HFF-Myc (cell line): Measurements from ENCODE around the gene LYL1.

Source experiments
- DNase-seq: peaks from one replicate; pipeline ENCODE4 v3.0.0-alpha.2; 2011; ENCODE audit warnings: low read depth; ENCODE audit errors: extremely low read depth
- H3K4me3 ChIP-seq: replicated peaks from 2 replicates; pipeline ENCODE4 v1.5.1; 2011; ENCODE audit warnings: low read depth, mild to moderate bottlenecking, control low read depth, low read length
- TF ChIP-seq, protein P1 (sequence below): IDR thresholded peaks from 2 replicates; pipeline ENCODE4 v1.5.1; 2012; ENCODE audit warnings: mild to moderate bottlenecking, low read depth, low read length, control low read depth; ENCODE audit errors: missing control alignments

Gene LYL1

DNA sequence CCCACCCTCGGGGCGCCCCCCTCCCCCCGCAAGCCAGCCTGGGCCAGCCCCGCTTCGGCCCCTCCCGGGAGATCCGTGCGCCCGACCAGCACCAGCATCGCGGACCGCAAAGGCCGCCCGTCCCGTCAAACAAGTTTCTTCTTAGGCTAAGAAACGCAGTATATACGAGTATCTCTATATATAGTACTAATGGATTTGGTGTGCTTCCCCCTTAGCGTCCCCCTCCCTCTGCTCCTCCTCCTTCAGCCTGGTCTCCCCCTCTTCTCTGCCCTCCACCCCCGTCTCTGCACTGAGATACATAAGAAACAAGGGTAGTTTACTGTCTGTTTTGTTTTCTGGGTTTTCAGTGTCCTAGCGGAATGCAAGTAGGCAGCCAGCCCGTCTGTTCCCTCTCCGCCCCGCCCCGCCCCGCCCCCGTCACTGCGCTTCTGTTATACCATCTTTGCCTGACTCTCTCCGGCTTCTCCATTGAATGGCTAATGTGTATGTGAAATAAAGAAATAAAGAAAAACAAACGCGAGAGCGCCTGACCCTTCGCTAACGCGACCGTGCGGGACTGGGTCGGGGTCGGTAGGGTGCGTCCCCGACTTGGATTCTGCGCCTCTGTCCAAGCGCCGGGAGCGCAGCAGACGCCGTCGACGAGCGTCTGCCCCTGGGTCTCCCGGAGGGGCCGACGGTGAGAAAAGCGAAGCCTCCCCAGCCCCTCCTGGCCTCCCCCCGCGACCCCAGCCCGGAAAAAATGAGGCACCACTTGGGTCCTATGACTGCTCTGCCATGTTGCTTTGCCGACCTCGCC is 4.2 kb downstream of the LYL1 start:
- no peak overlapping the region for H3K4me3 ChIP-seq
- no peak for DNase-seq
- TF ChIP-seq, protein P1, sequence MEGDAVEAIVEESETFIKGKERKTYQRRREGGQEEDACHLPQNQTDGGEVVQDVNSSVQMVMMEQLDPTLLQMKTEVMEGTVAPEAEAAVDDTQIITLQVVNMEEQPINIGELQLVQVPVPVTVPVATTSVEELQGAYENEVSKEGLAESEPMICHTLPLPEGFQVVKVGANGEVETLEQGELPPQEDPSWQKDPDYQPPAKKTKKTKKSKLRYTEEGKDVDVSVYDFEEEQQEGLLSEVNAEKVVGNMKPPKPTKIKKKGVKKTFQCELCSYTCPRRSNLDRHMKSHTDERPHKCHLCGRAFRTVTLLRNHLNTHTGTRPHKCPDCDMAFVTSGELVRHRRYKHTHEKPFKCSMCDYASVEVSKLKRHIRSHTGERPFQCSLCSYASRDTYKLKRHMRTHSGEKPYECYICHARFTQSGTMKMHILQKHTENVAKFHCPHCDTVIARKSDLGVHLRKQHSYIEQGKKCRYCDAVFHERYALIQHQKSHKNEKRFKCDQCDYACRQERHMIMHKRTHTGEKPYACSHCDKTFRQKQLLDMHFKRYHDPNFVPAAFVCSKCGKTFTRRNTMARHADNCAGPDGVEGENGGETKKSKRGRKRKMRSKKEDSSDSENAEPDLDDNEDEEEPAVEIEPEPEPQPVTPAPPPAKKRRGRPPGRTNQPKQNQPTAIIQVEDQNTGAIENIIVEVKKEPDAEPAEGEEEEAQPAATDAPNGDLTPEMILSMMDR: no peak

DNA sequence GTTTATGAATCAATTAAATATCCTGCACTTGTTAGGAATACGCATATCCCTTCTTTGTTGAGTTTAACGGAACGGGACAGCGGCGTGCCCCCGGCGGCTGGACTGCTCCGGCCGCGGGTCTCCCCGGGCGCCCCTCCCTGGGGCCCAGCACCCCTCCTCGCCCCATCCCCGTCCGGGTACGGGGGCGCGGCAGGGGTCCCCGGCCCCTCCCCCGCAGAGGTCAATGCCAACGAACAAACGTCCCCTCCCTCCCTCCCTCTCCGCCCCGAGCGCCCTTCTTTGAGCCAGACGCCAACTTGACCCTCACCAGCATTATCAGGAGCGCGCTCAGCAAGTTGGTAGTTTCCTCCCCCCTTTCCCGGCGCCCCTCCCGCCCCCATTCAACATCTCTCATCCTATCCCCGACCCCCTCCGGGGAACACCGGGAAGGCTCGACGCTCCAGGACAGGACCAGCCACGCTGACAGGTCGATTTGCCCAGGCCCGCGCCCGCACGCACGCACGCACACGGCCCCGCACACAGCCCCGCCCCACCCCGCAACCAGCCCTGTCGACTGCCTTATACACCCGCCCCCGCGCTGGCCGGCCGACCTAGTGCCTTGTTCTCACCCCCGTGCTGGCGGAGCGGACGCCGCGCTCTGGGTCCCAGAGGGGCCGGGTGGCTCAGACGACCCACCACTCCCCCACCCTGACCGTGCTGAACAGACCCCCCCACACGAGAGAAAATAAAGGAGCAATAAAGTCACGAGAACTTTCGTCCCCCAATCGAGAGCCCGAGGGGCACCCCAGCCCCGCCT is 5.0 kb downstream of the LYL1 start:
- TF ChIP-seq, protein P1: no peak
- no peak overlapping the region for H3K4me3 ChIP-seq
- DNase-seq: no peak

DNA sequence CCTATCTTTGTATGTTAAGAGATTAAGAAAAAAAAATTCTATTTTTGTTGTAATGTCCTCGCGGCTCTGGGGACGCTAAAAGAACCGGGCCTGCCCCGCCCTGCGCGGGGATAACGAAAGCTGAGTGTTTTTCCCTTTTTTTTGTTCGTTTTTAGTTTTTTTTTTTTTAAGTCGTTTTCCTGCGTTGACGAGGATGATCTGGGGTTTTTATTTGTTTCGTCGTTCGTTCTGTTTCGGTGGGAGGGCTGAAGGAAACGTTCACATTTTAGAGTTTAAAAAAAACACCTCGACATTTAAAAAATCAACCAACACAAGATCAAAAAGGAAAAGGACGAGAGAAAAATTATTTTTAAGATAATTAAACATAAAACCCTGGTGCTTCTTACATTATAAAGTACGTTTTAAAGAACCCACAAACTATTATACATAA is 5.6 kb downstream of the LYL1 start:
- no peak for DNase-seq
- TF ChIP-seq, protein P1: no peak
- no peak overlapping the region for H3K4me3 ChIP-seq

DNA sequence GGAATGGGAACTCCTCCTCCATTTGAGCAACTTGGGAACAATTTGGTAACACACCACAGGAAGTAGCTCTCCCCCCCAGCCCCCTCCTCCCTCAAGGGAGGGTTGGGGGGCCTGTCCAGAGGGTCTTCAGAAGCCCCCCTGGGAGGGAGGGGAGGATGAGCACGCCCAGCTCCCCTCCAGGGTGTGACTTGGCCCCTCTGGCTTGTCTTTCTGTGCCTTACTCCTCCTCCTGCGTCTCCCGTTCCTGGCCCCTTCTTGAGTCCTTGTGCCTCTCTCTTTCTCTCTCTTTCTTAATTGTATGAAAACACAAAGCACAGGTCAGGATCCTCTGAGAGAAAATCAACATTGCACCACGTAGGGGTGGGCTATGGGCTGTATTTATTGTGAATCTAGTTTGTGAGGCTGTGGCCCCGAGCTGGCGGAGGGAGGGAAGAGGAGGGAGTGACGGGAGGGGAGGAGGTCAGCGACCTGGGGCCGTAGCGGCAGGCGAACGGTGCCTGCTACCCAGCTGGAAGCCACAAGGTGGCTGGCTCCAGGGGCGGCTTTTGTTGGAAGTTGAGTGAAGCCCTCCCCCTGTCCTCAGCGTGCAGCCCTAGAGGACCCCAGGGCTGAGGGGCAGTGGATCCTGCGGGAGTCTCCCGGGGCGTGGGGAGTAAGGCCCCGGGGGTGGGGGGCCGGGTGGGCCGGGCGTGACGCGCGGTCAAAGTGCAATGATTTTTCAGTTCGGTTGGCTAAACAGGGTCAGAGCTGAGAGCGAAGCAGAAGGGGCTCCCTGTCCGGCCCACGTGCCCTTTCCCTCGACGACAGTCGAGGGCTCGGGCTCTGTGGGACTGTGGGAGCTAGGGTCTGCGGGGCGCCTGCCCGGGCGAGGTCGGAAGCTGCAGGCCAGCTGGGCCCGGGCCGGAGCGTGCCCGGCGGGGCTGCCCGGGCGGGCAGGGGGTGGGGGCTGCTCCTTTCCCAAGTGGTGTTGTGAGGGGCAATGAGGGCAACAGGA is 6.4 kb downstream of the LYL1 start:
- H3K4me3 ChIP-seq: no peak overlapping the region
- DNase-seq: no peak
- TF ChIP-seq, protein P1: no peak

DNA sequence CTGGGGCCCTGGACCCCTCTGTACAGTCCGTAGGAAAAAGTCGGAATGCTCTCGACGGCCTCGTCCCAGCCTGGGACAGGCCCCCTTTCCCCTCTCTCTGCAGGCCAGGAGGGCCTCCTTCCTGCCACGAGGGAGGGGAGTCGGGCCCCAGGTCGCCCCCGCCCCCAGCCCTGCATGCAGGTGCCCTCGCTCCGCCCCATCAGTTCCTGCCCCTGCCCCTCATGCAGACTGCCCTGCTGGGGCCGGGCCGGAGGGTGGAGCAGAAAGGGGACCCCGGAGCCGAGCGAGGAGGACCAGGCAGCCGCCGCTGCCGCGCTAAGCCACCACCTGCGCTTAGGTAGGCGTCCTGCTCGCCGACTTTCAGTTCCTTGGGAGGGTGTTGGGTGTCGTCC is 7.3 kb downstream of the LYL1 start:
- TF ChIP-seq, protein P1: no peak
- DNase-seq: no peak
- H3K4me3 ChIP-seq: no peak overlapping the region

DNA sequence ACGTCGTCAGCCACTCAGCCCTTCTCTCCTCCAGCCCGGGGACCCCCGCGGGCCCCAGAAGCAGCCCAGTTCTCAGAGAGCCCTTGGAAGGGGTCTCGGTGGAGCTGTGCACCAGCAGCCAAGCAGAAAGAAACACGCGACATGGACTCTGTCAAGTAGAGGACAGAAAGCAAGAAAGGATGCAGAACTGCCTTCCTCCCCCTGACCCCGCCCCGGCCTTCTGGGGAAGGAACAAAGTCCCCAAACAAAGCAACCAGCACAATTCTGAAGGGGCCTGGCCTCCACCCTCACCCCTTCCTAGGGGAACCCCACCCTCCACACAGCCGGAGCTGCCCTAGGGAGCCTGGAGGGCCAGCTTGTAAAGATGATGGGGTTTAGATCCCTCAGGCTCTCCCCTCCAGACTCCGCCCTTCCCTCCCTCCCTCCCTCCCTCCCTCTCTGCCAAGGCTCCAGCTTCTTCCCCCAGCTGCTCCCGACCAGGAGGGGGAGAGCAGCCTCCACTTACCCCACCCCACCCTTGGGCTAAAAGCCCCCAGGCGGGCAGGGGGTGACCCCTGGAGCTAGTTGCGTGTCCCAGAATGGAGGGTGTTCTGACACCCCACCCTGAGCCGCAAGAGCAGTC is 7.8 kb downstream of the LYL1 start:
- no peak for DNase-seq
- TF ChIP-seq, protein P1: no peak
- no peak overlapping the region for H3K4me3 ChIP-seq
